ENCODE data around the gene PARD3.

DNA sequence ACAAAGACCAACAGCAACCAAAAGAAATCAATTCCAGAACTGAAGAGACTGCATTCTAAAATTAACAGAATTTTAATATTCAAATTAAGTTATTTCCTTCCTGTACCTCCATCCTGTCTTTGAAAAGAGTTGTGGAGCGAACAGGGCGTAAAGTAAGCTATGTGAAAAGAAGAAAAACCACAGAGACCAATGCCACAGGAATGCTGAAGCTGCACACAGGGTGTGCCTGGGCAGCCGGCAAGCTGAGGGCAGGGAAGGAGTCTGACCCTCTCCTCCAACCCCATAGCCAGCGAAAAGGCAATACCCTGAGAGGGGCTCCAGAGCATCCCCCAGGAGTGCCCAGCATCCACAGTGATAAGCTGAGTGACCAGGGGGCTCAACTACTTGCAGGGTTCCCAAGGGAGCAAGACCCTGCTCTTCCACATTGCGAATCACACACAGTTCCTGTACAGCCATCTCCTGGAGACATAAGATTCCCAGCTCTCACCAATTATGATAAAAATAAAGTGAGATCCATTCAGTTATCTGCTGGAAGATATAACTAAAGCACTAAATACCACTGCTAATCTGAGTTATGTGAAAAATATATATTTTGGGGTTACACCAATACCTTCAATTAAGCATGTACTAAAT lies 93.8 kb downstream of the PARD3 start:
- no peak for TF ChIP-seq POLR2A (IDR thresholded peaks at IDR 0.05)
- TF ChIP-seq, protein P1, sequence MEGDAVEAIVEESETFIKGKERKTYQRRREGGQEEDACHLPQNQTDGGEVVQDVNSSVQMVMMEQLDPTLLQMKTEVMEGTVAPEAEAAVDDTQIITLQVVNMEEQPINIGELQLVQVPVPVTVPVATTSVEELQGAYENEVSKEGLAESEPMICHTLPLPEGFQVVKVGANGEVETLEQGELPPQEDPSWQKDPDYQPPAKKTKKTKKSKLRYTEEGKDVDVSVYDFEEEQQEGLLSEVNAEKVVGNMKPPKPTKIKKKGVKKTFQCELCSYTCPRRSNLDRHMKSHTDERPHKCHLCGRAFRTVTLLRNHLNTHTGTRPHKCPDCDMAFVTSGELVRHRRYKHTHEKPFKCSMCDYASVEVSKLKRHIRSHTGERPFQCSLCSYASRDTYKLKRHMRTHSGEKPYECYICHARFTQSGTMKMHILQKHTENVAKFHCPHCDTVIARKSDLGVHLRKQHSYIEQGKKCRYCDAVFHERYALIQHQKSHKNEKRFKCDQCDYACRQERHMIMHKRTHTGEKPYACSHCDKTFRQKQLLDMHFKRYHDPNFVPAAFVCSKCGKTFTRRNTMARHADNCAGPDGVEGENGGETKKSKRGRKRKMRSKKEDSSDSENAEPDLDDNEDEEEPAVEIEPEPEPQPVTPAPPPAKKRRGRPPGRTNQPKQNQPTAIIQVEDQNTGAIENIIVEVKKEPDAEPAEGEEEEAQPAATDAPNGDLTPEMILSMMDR (IDR thresholded peaks at IDR 0.05) = no peak
